Mesothelial cell of epicardium (in vitro differentiated cells): ENCODE data around the gene NSD1. TPM values are rescaled to one million over a fixed set of nuclear protein-coding genes. Genes with fewer than 3 reads are reported as not detected.
A peak's percentile ranks its signal among the peaks of the same experiment; 100 is the strongest.

Source experiments
- DNase-seq, 2 experiments: peaks; one replicate each; pipeline ENCODE4 v3.0.0; 2021; ENCODE audit warnings: low spot score in 2 of 2; ENCODE audit not compliant: unreplicated experiment in 2 of 2
- H3K27ac Mint-ChIP-seq: 2 replicates; pipeline ENCODE4 v1.8.0; 2021; ENCODE audit warnings: mixed read lengths
- H3K27me3 Mint-ChIP-seq: 2 replicates; pipeline ENCODE4 v1.8.0; 2021; ENCODE audit warnings: low read depth, mixed read lengths
- H3K36me3 Mint-ChIP-seq: 2 replicates; pipeline ENCODE4 v1.8.0; 2021; ENCODE audit warnings: mixed read lengths
- H3K4me1 Mint-ChIP-seq: 2 replicates; pipeline ENCODE4 v1.8.0; 2021; ENCODE audit warnings: mixed read lengths
- H3K4me3 Mint-ChIP-seq: 2 replicates; pipeline ENCODE4 v1.8.0; 2021; ENCODE audit warnings: mild to moderate bottlenecking, moderate library complexity, mixed read lengths
- H3K9me3 Mint-ChIP-seq: 2 replicates; pipeline ENCODE4 v1.8.0; 2021; ENCODE audit warnings: mixed read lengths
- total RNA-seq: library from RNA; stranded (reverse); gene quantifications from 3 replicates; pipeline ENCODE4 v1.2.1, GENCODE V29; 2021
- TF ChIP-seq, protein P1 (sequence below): fragments of 200-600 bp; sonication (generic); IDR thresholded peaks from one replicate; pipeline ENCODE4 v1.5.0; 2021; ENCODE audit warnings: antibody characterized with exemption; ENCODE audit not compliant: unreplicated experiment

NSD1 gene
- total RNA-seq, 1 donor from 2014 or later = 164 TPM

DNA sequence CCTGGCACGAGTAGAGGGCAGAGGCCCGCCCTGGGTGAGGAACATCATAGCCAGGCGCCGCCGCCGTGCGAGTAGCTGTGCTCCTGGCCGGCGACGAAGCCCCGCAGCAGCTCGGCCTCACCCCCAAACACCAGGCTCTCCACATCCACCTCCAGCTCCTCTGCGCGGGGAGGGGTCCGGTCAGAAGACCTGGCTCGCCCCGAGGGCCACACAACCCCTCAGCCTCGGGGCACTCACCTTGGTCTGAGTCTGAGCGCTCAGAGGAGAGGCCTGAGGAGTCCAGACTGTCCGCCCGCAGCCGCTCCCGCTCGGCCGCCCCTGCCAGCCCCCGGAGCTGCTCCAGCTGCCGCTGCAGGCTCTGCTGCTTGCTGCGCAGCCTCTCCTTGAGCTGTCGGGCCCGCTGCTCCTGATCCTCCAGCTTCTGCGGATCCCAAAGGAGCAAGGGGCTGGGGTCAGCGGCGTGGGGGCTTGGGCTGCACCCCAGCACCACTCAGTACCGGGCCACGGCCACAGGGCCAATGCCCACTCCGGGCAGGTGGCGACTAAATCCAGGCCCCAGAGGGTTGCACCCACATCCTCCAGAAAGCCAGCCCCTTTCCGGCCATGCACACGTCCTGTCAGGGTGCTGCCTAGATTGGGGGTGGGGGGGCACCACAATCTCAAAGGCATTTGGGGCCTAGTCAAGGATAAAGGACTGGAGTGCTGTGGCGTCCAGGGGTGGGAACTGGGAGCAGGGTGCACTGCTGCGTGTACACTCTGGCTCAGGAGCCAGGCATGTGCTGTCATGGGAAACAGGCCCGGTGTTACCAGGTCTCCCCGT is 174.2 kb downstream of the NSD1 start:
- H3K27me3 Mint-ChIP-seq = no peaks in the 10 kb centered on the region
- H3K4me3 Mint-ChIP-seq = no peak overlapping the region
- TF ChIP-seq, protein P1, sequence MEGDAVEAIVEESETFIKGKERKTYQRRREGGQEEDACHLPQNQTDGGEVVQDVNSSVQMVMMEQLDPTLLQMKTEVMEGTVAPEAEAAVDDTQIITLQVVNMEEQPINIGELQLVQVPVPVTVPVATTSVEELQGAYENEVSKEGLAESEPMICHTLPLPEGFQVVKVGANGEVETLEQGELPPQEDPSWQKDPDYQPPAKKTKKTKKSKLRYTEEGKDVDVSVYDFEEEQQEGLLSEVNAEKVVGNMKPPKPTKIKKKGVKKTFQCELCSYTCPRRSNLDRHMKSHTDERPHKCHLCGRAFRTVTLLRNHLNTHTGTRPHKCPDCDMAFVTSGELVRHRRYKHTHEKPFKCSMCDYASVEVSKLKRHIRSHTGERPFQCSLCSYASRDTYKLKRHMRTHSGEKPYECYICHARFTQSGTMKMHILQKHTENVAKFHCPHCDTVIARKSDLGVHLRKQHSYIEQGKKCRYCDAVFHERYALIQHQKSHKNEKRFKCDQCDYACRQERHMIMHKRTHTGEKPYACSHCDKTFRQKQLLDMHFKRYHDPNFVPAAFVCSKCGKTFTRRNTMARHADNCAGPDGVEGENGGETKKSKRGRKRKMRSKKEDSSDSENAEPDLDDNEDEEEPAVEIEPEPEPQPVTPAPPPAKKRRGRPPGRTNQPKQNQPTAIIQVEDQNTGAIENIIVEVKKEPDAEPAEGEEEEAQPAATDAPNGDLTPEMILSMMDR = no peak
- peaks cover 27% of the 10 kb centered on the region for H3K4me1 Mint-ChIP-seq
- H3K27ac Mint-ChIP-seq = no peak overlapping the region
- DNase-seq = no peak
- H3K9me3 Mint-ChIP-seq = no peaks in the 10 kb centered on the region
- H3K36me3 Mint-ChIP-seq = peaks cover 10% of the 10 kb centered on the region

DNA sequence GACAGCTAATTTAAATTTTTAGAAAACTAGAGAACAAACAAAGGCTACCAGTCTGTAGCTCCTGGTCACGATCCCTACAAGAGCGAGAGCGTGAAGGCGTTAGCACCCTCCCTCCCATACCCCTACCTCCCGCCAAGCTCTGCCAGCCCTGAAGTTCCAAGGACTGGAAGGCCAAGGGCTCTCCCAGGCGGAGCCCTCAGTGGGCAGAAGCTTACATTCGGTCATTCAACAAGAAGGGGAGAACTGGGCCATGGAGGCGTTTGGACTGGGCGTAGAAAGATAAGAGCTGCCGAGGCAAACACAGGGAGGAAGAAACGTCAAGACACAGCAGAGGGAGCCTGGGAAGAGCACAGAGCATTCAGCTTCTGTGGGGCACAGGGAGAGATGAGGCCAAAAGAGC is 175.2 kb downstream of the NSD1 start:
- TF ChIP-seq, protein P1 = no peak
- no peaks in the 10 kb centered on the region for H3K9me3 Mint-ChIP-seq
- DNase-seq = no peak
- no peak overlapping the region for H3K4me3 Mint-ChIP-seq
- peak overlapping the region; percentile 36 for H3K27ac Mint-ChIP-seq
- H3K36me3 Mint-ChIP-seq = peaks cover 10% of the 10 kb centered on the region
- H3K4me1 Mint-ChIP-seq = peaks cover 28% of the 10 kb centered on the region
- H3K27me3 Mint-ChIP-seq = no peaks in the 10 kb centered on the region

DNA sequence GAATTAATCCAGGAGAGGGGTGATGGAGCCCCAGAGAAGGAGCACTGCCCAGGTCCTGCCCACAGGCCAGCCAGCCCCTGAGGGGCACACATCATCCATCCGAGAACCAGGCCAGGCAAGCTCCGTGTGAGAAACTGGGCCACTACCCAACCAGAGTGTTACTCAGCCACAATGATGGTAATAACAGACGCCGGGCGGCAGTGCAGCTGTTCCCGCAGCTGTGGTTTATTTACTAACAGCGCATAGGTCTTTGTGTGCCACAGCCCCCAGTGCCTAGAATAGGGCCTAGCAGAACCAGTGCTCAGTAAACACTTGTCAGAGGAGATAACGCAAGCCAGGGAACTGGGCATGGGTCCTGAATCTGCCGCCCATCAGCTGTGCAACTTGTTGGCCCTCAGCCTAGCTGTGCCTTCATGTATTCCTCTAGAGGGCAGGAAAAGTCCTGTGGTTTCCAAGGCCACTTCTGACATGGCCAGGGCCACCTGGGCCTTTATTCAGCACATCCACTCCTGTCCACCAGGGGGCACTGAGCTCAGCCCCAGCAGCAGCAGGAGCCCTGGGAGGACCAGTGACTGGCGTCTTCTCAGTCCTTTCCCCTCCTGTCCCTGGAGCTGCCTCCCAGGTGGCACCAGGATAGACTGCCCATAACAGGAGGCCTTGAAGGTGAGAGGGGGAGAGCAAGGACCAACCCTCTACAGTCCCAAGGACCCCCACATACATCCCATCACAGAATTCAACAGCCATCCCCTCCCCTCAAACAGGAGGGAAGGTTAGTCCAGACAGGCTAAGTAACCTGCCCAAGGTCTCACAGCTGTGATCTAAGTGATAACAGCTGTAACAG is 176.0 kb downstream of the NSD1 start:
- Mint-ChIP-seq H3K36me3 (peaks cover 10% of the 10 kb centered on the region), H3K4me3 (peak overlapping the region; percentile 55), H3K4me1 (peaks cover 21% of the 10 kb centered on the region), H3K27ac (no peak overlapping the region), H3K27me3 (no peaks in the 10 kb centered on the region), H3K9me3 (no peaks in the 10 kb centered on the region)
- TF ChIP-seq, protein P1 = peak; percentile 81
- DNase-seq = peak in 1 of 2 experiments; percentile 78

DNA sequence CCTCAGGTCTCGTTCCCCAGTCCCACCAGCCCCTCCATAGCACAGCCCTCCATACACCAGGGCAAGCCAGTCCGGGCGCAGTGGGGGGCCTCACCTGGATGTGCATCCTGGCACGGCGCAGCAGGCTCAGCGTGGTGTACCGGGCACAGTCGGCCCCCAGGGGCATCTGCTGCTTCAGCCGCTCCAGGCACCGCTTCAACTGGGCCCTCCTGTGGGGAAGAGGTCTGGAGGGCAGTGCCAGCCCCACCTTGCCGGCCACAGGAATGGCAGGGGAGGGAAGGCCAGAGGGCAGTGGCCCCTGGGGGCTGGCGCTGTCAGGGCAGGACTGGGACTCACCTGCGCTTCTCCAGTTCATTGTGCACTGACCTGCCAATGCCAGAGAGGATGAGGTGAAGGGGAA is 176.8 kb downstream of the NSD1 start:
- H3K27me3 Mint-ChIP-seq = no peaks in the 10 kb centered on the region
- H3K4me3 Mint-ChIP-seq = peak overlapping the region; percentile 79
- no peaks in the 10 kb centered on the region for H3K9me3 Mint-ChIP-seq
- TF ChIP-seq, protein P1 = no peak
- peaks cover 10% of the 10 kb centered on the region for H3K36me3 Mint-ChIP-seq
- no peak for DNase-seq
- H3K27ac Mint-ChIP-seq = no peak overlapping the region
- H3K4me1 Mint-ChIP-seq = peaks cover 17% of the 10 kb centered on the region

DNA sequence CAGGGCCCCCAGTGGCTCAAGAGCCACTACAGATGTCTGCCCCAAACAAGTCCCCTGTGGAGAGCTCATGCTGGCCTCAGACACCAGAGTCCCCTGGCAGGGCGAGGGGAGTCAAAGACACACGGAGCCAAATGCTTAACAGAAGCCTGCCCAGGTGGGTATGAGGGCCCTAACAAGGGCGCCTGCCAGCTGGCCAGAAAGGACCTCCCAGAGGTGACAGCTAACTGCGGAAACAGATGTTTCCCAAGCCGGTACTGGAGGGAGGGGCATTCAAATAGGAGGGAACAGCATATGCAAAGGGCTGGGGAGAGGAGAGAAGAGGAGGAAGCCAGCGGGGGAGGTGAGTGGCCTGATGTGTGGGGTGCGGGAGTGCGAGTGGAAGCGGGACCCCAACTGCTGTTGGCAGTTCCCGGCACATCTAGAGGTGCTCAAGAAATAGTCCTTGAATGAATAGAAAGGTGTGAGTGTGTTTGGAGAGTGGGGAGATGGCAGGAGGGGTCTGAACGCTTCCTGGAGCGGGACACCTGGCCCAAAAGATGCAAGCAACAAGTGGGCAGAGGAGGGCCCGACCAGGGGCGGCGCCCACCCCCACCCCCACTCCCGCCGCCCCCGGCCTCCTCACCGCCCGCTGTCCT is 177.3 kb downstream of the NSD1 start:
- DNase-seq = no peak
- peak overlapping the region; percentile 79 for H3K4me3 Mint-ChIP-seq
- H3K9me3 Mint-ChIP-seq = no peaks in the 10 kb centered on the region
- H3K27me3 Mint-ChIP-seq = no peaks in the 10 kb centered on the region
- H3K4me1 Mint-ChIP-seq = peaks cover 17% of the 10 kb centered on the region
- peak overlapping the region; percentile 79 for H3K27ac Mint-ChIP-seq
- TF ChIP-seq, protein P1 = no peak
- H3K36me3 Mint-ChIP-seq = peaks cover 10% of the 10 kb centered on the region
